Tongue (tissue), 2 donors: ENCODE data around the gene TNFAIP8. TPM values are rescaled to one million over a fixed set of nuclear protein-coding genes. Genes with fewer than 3 reads are reported as not detected.

ENCODE experiments used
- DNase-seq: peaks from one replicate; pipeline ENCODE4 v3.0.0-alpha.2; 2015
- total RNA-seq: library from RNA; depleted of rRNA; stranded (reverse); fragments of >200 nt; gene quantifications from one replicate; pipeline ENCODE4 v1.2.3, GENCODE V29; 2014

Gene TNFAIP8
- total RNA-seq, 1 donor from 2014 or later: 33.8 TPM

DNA sequence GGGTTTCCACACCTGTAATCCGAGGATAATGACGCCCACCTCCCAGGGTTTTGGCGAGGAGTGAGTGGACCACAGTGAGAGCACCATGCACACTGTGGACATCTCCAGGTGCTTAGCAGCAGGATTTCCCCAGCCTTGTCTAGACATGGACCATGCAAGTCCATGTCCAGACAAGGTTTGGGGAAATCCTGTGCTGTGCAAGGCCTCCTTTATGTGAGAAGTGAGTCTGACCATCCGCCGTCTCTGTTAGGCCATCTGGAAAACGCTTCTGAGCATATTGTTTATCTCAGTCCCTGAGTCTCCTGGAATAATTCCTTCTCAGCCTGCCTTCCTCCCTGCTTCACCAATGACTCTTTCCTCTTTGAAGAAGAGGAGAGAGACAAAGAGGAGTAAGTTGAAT, 26.2 kb upstream of the TNFAIP8 start:
- no peak for DNase-seq

DNA sequence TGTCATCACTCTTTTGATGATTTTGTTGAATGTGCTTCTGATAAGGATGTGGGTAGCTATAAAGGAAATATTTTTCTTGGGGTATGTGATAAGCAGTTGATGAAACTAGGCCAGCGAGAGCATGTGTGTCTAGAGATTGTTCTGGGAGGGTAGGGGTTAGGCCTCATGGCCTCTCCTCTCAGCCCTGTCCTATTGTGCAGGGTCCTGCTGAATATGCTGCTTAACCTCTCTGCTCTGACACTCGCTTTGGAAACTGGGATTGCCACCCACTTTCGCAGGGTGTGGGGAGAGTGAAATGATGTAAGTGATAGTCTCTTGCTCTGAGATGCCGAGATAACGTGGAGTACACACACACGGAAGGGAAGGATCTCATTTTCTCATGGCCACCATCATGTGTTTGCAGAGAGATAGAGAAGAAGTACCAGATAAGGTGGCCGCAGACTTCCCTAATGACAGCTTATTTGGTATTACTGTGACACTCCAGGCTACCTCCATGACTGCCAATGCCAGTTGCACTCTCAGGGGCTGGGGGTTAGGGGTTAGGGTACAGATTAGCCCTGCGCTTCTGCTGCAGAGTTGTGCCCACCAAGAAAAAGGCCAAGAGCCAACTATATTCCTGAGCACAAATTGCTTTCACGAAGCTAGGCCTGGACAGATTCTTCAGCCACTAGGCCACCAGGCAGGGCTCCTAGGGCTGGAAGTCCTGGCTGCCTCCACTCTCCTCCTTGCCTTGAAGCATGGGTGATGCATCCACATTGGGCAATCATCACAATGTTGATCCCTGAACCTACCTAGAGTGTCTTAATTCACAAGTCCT, 25.2 kb upstream of the TNFAIP8 start:
- no peak for DNase-seq

DNA sequence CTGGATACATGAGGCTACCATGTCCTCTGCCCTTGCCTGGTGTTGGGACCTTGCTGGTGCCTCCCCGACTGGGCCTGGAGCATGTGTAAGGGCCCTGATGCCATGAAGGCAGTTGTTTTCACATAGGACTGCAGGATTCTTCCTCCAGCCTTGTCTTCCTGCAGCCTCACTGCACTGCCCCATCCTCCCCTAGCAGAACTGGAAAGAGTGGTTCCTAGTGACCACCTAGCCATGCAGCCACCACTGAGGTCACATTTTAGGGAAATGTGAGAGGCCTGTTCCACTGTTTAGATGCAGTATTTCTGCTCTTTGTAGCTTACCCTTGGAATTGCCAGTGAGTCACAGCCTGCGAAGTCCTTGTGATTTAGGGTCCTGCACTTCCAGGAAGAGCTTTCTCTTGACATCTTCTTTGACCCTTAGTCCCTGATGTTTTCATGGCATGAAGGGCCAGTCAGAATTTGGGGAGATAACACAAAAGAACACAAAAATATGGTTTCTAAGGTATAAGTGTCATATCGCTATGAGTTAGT, 24.2 kb upstream of the TNFAIP8 start:
- no peak for DNase-seq

DNA sequence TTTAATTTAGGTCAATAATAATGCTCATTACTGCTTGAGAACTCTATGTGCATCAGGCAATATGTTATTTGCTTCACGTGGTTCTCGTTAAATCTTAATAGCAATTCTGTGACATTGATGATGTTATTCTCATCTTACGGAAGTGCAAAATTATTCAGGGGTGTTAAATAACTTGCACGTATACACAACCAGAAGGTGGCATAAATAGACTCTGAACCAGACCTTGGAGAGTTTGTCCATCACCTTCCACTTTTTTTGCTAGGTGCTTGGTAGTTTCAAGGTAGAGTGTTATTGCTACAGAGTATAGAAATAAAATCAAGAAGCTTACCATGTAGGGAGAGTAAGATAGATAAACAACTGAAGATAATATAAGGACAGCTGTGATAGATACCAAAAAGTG, 23.6 kb upstream of the TNFAIP8 start:
- DNase-seq: no peak

DNA sequence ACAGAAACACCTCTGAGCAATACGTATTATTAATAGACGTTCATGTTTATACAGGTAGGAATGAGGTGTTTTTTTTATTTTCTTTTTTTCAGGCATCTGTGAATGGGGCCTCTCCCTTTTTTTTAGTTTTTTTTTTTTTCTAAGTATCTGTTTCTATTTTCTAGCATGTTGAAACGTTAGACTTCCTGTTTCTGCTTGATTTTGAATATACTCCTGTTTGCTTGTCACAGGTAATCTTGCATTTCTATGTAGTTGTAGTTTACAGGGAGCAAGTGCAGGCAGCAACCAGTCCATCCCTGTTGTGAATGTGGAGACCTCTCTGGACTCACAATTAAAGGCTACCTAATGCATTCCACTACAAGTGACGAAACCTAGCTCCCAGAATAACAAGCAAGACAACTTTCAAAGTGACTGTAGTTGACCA, 22.8 kb upstream of the TNFAIP8 start:
- no peak for DNase-seq

DNA sequence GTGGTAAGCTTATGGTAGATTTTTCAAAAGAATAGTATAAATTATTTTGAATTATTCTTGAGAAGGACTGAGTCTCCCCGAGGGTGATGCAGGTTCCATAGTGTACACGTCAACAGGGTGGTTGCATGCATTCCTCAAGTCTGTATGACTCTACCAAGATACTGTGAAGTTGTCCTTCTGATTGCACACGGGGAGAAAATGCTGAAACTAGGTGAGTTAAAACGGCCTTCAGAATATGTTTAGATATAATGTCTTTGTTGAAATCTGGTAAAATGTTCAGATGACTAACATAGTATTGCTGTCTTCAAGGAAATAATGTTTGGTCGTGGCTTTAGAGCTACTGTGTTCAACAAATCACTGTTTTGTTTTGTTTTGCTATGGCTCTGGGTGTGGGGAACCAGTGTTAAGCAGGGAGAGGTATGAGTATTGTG, 22.4 kb upstream of the TNFAIP8 start:
- DNase-seq: no peak

DNA sequence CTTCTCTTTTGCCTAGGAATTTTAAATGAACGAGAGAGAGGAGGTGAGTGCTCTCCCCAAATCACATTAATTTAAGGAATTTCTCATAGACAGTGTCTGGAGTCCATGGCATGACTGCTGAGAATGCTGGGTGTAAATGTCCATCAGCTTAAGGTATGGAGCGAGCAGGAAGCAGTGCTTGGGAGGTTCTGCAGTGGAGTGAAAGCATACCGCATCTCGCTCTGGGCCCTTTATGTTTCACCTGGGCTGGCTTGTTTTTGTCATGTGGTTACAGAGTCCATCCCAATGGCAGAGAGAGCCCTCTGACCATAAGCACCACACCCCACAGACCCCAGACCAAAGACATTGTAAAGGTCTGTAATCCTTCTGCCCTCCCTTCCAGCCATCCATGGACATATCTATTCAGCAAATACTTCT, 20.6 kb upstream of the TNFAIP8 start:
- DNase-seq: no peak

DNA sequence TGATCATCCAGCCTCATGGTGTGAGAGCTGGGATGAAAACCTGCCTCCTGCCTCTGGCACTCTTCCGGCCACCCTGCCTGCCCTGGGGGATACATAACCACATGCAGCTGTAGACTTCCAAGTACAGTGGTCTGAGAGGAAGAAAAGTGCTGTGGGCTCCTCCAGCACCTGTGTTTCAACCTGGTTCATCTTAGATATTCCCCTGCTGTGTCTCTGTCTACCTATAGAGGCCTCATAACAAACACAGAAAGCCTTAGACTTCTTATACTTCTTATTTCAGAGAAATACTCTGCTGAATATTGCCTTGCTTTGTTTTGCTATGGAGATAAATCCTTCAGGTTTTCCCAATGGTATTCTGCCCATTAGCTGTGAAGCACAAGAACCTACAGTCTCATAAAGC, 19.6 kb upstream of the TNFAIP8 start:
- DNase-seq: no peak

DNA sequence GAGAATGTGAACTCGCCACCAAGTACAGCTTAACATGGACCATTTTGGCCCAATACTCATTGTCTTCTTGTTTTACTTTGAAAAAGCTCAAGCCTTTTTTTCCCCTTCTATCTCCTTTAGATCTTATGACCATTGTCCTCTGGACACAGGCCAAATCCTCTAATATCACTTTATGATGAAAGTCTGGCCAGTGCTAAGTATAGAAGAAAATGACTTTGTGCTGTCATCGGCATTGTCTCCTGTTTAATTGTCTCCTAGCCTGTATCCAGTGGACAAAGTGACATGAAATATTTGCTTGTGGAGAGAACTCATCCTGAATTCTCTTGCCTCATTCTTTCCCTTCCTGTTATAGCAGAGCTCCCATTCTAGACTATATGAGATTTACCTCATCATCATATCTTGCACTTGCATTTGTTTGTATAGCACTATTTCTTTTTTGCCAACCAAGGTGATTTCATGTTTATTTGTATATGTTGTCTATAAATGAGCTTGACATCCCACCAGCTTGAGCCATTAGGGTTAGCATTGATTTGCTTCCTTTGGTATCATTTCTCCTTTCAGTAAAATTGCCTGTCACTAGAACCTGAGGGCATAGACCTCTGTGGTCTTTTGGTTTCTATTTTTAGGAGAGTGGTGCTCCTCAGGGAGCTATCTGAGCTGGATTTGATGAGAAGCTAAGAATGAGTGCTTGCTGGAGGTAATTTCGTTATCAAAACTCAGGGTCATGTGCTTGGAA, 18.8 kb upstream of the TNFAIP8 start:
- no peak for DNase-seq

DNA sequence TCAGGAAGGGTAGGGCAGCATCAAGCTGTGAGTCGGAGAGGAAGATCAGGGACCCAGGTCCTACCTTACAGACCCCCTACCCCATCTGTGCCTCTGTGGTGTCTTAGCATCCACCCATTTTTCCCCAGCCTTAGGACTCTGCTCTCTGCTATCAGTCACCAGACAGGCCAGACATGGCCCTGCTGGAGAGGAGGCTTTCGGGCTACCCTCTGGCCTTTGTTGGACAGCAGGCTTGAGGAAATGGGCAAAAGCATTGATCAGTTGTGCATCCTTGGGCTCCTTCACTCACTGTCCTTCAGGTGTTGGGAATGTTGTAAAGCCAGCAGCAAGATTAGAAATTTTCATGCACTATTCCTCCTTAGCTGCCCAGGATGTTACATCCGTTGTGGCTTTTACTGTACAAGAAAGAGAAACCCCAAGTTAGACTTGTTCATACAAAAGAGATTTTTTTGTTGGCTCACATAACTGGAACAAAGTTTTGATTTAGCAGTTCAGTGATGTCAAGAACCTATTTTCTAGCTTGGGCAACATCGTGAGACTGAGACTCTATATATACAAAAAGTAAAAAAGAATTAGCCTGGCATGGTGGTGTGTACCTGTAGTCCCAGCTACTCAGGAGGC, 17.4 kb upstream of the TNFAIP8 start:
- no peak for DNase-seq

DNA sequence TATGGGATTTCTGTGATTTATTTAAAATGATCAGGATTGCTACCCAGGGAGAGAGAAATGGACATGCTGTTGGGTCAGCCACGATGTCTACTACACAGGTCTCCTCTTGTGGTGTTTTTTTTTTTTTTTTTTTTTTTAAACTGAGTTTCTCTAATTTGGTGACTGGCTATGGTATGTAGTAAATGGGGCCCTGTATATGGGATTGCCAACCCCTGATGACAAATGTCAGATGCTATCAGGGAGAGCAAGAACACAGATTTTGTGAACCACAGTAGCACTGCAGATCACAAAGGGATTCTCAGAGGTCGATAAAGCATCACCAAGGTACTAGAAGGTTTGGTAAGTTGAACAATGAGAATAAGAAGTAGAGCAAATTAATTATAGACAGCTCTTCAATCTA, 16.5 kb upstream of the TNFAIP8 start:
- no peak for DNase-seq

DNA sequence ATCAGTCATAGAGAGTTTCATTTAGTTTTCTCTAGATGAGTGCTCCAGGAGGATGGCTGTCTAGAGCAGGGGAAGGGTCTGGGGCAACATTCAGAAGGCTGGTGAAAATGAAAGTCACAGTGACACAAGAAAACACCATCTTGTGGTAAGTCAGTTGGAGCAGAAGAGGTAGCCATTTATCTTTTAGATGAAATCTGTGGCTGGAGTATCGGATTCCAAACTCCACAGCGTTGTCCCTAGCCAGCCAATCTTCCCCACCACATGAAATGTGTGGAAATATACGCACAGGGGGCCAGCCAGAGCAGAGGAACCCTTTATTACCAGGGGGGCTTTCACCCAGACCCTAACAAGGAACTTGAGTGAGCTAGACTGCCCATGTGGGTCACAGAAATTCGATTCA, 15.9 kb upstream of the TNFAIP8 start:
- no peak for DNase-seq

DNA sequence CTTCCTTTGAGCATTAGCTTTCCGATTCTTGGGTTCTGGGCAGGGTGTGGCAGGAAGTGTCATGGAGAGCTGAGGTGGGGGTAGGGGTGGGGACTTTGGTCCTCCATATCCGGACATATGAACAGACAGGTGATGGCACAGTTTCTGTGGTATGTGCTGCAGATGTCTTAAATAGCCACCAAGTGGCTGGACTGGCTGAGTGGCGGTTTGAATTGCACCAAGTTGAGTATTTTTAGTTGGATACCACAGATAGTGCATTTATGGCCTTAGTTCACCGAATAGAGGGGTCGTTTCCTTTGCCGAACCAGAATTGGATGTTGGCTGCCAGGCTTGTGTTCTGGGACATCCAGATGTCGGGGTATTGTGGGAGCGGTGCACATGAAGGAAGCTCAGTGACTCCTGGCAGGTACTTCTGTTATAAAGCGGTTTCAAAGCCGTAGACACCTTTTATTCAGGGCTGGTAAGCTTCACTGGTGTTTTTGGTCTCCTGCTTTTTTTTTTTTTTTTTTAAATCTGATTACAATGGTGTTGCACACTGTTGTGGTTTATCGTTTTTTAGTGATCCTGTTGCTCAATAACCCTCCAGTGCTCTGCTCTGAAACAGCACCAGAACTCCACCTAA, 15.1 kb upstream of the TNFAIP8 start:
- no peak for DNase-seq

DNA sequence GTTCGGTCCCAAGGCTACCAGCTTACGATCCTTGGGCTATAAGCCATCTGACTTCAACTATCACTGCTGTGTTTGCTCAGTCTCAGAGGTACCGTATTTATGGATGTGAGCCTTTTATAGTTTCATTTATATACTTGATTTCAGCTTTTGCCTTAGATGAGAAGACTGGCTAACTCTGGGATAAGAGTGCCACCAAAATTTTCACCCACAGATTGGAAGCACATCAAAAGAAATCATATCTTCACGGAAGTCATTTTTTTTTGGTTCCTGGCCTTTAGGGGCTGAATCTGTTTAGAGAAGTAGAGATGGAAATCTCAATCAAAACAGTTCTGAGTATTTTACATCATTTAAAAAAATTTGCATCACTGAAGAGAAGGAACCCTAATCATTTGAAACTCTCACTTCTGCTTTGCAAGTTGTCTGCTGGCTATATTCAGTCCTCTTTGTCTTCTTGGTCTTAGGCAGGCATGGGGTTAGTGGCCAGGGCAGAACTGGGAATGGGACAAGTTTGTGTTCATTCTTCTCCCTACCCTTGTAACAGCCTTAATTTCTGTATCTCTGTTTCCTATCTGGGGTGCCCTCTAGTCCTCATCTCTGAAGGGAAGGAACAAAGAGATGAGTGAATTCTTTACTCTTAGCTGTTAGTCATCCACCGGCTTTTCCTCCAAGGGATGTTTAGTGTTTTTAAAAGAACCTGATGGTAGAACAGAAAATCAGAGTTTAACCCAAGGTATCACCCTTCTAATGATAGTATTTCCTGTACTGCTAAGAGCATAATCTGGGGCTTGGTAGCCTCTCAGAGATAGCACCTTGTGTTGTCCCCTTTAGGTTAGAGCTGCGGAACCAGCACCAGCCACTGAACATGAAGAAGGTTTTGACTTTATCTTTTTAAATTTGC, 14.1 kb upstream of the TNFAIP8 start:
- DNase-seq: no peak

DNA sequence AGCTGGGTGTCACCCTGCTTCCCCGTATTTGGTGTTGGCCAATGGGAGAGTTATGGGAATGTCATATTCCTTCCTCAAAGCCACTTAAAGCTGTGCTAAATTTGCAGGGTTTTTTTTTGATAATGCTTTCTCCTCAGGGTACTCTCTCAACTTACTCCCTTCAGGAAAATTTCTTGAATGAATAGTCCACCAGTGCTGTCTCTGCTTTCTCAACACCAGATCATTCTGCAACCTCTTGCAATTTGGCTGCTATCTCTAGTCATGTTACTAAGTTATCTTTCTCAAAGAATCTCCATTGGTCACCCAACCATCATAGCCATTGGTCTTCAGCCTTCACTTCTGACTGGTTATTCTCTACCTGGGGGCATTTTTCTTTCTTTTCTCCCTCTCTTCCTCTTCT, 13.4 kb upstream of the TNFAIP8 start:
- no peak for DNase-seq

DNA sequence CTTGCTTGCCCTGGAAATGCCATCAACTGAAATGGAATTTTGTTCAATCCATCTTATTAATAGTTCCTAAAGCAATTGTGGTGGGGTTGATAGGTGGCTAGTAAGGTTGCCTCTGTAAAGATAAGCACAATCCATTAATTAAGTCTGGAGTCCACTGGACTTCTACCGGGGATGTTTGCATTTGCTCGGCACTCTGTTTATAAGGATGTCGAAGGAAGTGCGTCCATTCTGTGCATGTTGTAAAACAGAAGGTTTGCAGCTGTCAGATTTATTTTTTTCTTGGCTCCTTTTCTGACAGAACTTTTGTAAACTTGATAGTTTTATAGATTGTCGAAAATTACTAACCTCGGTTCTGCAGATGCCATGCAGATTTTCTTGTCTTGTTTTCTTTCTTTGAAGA, 12.8 kb upstream of the TNFAIP8 start:
- DNase-seq: no peak

DNA sequence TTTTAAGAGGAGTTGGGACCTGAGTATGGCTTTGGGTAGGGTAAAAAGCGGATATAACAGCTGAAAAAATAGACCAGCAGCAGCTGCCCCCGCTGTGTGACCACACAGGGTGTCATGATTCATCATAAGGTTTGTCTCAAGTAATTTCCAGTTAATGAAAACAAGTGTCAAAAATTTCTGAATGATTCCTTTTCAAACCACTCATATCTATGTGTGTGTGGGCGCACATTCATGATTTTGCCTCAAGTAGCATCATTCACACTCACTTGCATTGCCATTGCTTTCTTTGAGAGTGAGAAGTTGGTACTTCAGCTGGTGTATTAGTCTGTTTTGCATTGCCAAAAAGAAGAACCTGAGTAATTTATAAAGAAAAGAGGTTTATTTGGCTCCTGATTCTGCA, 12.1 kb upstream of the TNFAIP8 start:
- no peak for DNase-seq

DNA sequence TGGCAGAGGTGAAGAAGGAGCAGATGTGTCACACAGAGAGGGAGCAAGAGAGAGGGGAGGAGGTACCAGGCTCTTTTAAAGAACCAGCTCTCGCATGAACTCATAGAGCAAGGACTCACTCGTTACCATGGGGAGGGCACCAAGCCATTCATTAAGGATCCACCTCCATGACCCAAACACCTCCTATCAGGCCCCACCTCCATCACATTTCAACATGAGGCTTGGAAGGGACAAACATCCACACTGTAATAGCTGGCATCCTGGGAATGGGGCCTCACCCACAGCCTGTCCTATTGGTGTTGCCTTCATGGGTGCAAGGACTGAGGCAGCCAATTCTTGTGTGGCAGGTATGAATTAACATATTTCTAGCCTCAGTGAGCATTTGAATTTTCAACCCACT, 11.6 kb upstream of the TNFAIP8 start:
- no peak for DNase-seq

DNA sequence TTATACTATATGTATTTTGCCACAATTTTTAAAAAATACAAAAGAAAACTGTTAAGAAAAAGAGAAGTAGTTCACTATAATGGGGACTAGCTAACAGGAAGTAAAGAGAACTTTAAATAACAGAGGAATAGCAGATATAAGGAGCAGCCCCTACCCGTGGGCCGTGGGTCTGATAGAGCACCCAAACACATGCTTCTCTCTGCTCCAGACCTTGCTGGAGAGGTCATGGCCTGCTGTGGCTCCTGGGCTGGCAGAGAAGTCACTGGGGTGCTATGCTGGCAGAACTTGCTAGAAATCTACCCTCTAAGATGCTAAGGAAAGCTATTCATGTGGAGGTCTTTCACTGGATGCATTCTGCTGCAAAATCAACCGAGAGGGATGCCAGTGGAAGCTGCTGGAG, 10.0 kb upstream of the TNFAIP8 start:
- no peak for DNase-seq

DNA sequence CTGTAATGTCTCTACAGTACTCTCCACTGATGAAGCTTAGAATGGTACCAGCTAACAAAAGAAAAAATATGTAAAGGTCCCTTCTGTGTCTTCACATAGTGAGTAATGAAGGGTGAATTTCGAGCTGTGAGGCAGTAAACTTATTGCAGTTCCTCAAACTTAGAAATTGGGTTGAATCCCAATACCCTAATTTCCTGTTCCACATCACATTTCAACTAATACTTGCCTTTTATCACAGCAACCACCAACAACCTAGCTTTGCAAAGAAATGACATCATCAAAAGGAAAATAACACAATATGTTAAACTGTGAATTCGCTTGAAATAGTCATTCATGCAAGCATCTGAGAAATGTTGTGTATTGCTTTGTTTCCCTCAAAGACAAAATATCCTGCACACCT, 9.4 kb upstream of the TNFAIP8 start:
- DNase-seq: no peak

DNA sequence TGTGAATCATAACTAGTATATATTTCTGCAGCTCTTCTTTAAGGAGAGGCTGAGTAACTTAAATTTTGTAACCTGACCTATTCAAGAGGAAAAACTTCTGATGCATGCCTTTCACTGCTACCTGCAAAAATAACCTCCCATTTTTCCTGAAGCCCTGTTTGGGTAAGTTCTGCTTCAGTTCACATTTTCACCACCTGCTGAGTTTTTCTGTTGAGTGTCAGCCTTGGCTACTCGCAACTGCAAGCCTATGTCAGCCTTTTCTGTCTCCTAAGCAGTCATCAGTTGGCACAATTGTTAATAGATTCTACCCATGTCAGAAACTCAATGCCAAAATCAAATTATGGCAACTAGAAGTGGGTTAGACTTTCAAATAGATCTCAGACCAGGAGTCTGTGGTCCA, 8.2 kb upstream of the TNFAIP8 start:
- no peak for DNase-seq

DNA sequence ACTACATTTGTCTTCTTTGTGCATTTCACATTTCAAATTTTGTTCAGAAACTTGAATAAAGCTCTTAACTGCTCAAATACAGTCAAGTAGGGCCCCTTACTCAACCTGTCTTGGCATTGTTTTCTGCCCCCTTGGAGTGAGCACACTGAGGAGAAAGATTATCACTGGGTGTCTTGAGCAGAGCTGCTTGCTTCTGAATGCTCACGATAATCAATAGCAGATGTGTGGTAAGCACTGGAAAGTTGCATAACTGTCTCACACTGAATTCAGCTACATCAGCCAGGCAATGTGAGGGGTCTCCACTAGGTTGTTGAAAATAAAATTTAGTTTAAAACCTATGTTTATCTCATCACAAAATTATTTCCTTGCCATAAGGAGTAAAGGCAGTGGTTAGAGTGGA, 7.8 kb upstream of the TNFAIP8 start:
- DNase-seq: peak; percentile 62
